ENCODE measurements around the gene MEIOB.

The MEIOB gene

DNA sequence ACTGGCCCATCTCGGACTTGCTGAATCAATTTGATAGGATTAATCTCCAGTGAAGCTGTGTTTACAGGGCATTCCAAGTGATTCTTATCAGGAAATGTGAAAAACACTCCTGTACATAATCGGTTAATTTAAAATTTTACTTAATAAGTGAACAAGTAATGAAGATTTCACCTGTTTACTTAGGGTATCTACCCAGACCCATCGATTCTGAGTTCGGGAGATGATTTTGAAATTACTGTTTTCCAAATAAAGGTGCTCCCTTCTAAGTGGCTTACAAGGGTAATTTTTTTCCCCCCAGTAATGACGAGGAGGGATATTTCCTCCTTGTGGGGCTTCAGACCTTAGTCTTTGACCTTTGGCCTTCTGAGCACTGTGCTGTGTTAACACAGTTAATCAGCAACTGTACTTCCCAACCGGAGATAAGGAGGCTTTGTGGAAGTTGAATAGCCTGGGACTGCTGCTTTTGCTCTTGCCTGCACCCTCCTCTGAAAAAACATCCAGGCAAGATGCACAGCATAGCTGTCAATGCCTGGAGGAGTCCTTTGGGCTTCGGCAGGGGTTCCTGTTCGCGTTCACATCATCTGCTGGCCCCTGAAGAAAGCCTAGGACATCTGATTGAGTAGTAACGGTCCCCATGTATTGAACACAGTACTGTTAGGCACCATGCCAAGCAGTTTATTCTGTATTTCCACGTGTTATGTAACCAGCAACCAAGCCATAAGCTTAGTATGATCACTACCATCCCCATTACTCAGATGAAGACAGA is 43.1 kb downstream of the MEIOB start:
- peak; percentile 39 for DNase-seq (ENCODE audit: low spot score)

DNA sequence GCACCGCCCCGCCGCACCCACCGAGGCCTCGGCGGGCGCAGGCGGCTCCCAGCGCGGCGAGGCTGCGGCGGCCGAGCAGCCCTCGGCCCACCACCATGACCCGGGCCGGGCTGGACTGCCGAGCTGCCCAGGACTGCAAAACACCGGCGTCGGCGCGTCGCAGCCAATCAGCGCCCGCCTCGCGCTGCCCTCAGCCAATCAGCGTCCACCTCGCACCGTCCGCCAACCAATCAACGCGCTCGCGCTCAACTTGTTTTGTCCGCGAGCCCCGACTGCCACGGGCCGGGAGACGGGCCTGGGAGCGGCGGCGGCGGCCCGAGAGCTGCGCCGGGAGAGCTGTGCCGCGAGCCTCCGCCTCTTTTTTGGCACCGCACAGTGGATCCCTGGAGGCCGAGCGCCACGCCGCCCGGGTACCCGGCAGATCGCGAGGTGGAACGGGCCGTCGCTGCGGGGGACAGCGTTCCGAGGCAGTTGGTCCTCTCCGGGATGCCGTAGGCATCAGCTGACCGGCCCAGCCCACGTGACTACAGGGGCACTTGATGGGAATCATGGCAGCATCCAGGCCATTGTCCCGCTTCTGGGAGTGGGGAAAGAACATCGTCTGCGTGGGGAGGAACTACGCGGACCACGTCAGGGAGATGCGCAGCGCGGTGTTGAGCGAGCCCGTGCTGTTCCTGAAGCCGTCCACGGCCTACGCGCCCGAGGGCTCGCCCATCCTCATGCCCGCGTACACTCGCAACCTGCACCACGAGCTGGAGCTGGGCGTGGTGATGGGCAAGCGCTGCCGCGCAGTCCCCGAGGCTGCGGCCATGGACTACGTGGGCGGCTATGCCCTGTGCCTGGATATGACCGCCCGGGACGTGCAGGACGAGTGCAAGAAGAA is 45.0 kb downstream of the MEIOB start, which contains the start of the genes FAHD1 and HAGH:
TSS of gene FAHD1 (plus strand) at position 516 of the 883 bp plus-strand sequence. CDS start at position 549, 33 bp downstream.
TSS of gene HAGH (minus strand) at position 135 of the 883 bp plus-strand sequence. CDS start at position 97, 38 bp downstream.
- peak; percentile 95 for DNase-seq (ENCODE audit: low spot score)

DNA sequence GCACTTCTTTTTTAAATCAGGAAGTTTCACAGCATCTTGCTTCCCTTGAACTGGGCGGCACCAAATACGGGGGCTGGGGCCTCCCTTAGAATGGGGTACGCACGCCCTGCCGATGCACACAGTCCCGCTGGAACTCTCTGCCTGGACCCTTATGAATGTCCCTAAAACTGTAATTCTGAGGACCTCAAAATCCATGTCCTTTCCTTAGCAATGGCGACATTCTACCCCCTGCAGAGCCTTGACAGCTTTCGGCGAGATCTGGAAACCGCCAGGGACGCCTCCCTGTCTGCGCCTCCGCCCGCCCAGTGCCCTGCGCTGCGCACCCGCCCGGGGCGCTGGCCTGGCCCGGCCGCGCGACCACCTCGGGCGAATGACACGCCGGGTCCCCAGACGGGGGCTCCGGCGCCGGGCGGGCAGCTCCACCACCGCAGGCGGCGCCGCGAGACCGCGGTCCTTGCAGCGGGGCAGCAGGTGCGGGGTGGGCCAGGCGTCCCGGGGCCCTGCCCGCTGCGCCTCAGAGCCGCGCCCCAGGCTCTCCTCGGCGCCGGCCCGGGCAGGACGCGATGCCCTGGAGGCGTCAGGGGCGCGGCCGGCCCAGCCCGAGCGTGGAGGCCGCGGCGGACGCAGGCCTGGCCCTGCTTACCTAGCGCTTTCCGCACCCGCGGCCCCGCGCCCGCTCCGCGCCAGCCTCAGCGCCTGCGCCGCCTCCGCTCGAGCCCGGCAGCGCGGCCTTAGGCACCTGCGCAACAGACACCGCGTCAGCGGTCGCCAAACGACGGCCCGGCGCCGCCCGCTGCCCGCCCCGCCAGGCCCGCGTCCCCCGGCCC is 45.9 kb downstream of the MEIOB start:
- DNase-seq (ENCODE audit: low spot score) = peak; percentile 79

DNA sequence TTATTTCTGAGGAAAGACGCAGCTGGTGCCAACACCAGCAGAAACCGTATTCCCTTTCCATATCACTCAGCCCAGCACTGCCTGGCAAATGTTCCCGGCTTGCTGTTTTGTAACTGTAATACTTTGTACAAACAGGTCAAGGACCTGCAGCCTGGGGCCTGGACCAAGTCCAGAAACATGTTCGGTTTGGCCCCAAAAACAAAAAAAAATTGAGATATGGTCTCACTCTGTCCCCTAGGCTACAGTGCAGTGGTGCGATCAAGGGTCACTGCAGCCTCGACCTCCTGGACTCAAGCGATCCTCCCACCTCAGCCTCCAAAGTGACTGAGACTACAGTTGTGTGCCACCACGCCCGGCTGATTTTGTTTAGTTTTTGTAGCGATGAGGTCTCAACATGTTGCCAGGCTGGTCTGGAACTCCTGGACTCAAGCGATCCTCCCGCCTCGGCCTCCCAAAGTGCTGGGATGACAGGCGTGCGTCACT is 46.5 kb downstream of the MEIOB start:
- DNase-seq (ENCODE audit: low spot score) = no peak

DNA sequence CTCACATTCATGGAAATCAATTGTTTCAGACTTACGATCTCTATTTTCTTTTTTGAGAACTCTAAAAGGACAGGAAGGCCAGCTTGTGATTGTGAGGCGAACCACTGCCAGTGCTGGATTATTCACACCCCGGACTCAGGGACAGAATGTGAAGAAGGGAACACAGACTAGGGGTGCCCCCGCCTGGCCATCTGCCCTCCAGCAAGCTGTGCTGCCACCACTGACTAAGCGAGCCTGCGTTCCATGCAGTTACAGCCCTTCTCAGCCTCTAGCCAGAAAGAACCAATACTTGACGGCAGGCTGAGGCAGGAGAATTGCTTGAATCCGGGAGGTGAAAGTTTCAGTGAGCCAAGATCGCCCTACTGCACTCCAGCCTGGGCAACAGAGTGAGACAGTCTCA is 48.1 kb downstream of the MEIOB start:
- DNase-seq (ENCODE audit: low spot score) = peak; percentile 76

DNA sequence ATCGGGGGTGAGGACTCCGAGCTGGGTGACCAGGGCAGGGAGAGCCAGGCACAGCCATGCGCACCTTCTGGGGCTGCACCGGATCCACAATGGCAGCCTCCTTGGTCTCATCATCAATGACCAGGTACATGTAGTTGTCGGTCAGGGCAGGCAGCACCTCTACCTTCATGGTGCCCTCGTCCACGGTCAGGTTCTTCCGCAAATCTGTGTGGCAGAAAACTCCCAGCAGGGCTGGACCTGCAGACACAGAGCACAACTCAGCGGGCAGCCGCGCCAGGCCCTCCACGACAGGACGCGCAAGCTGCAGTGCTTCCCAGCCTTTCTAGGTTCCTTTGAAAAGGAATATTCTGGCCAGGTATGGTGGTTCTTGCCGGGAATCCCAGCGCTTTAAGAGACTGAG is 49.2 kb downstream of the MEIOB start:
- no peak for DNase-seq (ENCODE audit: low spot score)

DNA sequence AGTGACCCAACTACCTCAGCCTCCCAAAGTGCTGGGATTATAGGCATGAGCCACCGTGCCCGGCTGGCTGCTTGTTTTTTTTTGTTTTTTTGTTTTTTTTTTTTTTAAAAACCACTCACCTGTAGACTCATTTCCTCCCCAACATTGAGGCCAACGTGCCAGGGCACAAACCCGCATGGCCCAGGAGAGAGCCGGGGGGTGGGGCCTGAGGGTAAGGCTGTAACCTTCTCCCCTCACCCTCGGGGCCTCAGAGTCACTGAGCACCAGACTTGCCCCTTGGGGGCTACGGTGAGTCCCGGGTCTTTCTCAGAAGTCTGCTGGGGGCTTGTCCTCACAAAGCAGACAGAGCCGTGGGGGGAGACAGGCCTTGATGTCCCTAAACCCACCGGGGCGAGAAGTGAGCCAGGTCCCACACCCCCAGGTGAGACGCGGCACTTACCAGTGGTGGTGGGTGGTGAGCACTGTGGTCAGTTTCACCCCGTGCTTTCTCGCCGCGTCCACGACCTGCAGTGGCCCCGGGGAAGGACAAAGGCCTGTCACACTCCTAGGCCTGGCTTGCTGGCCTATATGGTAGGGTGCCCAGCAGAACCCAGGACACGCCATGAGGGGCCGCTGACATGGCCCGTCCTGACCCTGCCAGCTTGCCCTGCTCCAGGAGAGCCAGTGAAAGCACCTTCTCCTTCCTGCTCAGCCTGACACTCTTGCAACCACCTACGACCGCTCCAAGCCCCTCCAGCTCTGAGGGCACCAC is 49.9 kb downstream of the MEIOB start:
- DNase-seq (ENCODE audit: low spot score) = peak; percentile 26

DNA sequence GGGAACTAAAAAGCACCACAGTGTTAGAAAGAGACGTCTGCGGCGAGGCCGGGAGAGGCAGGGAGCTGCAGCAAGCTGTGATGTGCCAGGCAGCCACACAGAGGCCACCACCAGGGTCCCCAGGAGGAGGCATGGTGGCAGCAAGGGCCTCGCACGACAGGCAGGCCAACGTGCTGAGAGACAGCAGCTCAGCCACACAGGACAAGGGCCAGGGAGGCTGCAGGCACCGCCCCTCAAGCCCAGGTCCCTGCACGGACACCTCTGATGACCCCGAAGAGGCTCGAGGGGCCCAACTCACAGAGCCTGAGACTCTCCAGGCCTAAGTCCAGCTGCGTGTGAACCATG is 51.0 kb downstream of the MEIOB start:
- no peak for DNase-seq (ENCODE audit: low spot score)

DNA sequence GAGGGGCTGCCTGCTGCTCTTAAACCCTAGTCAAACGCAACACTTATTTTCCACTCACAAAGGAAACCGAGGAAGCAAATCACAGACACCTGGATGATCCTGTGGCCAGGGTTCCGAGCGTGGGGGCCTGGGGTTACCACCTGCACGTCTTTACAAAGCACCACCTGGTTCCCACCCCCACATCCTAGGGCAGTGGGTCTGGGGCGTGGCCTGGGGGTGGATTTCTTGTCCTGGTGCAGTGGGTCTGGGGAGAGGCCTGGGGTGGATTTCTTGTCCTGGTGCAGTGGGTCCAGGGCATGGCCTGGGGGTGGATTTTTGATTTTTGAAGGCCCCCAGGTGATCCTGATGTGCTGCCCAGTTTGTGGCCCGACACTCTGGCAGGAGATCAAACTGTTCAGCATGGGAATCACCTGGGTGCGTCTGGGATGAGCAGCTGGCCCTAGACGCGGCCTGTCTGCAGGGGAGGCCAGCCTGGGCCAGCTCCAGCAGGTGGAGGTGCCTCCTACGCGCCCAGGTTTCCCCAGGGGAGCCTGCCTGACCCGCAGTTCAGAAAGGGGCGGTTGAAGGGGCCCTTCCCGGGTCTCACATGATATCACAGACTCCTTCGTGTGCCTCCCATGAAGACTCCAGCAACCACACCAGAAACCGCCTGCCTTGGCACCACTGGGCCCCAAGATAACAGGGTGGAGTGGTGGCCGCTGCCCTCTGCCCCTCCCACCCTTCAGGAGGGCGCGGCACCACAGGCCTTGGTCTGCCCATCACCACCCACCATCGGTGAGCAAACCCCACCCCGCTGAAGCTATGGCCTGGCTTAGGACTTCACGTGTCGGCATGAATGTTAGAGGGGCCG is 51.6 kb downstream of the MEIOB start:
- no peak for DNase-seq (ENCODE audit: low spot score)

DNA sequence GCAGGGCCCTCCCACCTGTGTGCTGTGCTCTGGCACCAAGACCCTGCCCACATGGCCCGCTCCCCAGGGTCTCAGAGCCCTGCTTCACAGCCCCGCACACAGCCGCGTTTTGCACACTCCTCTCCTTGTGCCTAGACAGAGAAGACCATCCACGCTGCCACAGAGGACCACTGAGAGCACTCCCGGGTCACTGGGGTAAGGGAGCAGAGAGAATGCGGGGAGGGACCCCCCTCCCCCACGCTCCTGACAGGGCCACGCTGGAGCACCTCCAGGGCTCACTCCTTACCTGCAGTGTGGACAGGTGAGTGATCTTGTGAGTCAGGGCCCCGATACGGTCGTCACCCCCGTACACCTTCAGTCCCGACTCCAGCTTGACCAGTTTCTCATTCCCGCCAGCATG is 52.4 kb downstream of the MEIOB start:
- no peak for DNase-seq (ENCODE audit: low spot score)

DNA sequence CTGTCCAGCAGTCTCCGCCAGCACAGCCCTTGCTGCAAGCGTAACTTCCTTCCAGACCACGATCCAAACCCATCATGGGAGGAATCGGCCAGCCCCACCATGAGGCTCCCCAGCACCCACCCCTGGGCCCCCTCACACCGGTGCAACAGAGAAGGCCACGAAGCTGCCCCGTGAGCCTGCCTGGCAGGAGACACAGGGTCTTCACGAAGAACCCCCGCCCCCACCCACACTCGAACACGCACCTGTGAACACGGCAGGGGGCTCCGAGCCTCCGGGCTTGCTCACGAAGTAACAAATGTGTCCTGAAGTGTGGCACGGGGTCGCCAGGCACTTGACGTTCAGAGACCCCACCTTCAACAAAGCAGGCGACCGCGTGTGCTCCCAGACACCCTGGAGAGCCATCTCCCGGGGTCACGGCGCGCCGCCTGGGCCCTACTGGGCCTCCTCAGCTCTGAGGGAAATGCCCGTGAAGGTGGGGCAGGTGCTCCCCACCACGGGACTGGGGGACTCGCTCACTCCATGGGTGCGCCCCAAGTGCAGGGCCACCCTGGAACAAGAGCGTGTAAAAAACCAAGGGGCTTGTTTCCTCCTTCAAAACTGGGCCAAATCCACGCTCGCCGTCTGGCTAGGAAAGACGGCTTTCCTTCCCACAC is 53.0 kb downstream of the MEIOB start:
- DNase-seq (ENCODE audit: low spot score) = no peak

DNA sequence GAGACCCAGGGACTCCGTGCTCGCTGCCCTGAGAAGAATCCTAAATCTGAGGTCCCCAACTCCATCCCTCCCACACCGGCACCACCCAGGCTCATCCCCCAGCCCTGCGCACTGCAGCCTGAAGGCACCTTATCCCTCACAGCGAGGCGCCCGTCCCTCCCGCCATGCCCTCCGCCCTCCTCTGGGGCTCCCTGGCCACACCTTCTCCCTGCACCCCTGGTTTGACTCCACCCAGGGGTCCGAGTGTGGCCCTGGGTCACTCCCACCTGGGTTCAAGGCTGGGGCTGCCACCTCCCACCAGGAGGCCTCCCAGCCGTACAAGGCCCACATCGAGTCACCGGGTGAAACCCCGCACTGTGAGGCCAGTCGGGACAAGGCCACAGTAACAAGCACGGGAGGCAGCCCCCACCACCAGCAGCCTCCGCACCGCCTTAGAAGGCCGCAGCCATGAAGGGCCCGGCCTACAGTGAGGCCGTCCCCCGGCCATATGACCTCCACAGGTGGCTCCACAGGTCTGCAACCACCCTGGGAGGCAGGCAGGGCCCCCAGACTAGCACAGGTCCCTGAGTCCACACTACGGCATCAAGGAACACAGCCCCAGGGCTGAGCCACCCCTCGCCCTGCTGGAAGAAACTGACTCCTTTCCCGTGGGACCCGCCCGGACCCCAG is 53.6 kb downstream of the MEIOB start:
- DNase-seq (ENCODE audit: low spot score) = no peak

DNA sequence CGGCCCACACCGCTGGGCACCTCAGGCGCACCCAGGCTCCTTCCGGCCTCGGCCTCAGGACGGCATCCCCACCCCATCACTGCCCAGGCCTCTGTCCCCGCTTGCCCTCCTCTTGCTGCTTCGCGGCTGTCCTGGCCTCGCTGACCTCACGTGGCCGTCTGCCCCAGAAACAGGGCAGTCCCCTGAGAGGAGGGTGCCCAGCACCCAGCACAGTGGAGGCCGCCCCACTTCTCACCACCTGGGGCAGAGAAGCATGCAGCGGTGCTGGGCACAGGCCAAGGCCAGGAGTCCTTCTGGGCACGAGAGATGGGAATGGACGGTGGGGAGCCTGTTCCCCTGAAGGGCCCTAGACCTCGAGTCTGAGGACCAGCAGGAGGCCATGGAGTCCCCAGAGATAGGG is 54.2 kb downstream of the MEIOB start:
- no peak for DNase-seq (ENCODE audit: low spot score)

DNA sequence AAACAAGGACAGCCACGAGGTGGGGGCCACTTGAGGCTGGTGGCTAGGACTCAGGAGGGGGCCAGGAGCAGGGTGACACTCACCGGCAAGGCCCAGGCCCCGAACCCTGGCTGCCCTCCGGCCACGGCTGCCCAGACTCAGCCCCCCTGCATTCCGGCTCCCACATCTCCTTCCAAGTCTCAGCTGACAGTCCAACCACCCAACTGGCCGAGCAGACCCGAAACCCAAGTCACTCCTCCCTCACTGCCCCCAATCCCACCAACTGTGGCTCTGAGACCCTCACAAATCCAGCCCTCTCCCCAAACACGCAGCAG is 54.7 kb downstream of the MEIOB start:
- DNase-seq (ENCODE audit: low spot score) = no peak

DNA sequence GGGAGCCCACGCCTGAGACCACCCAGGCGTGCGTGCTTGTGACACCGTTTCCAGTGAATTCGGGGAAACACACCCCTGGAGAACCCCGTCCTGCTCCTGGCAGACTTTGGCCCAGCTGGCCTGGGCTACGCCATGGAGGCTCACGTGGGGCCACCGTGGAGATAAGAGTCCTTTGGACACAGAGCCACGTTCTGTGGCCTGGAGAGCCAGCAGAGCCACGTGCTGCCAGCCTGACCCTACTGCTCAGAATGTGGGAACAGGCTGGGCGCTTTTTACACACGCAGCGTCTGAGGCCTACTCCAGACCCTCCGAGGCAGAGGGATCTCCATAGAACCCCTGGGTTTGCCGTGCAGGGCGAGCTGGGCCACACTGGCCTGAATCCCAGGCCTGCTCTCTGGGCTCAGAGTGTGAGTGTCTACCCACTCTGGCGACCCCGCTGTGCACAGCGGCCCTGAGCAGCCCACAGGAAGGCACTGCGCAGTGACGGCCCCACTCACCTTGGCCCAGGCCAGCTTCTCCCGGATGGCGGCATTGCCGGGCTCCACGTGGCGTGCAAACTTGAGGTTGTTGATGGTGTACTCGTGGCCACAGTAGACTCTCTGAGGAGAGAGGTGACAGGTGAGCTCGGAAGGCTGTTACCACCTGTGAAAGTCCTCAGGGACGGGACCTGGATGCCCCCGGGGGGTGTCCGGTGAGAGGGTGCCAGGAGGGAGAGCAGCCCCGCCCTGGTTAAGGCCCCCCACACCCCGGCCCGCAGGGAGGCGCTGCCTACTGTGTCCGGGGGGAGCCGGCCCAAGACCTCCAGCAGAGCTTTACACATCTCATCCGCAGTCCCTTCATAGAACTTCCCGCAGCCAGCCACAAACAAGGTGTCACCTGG is 55.3 kb downstream of the MEIOB start:
- DNase-seq (ENCODE audit: low spot score) = no peak

DNA sequence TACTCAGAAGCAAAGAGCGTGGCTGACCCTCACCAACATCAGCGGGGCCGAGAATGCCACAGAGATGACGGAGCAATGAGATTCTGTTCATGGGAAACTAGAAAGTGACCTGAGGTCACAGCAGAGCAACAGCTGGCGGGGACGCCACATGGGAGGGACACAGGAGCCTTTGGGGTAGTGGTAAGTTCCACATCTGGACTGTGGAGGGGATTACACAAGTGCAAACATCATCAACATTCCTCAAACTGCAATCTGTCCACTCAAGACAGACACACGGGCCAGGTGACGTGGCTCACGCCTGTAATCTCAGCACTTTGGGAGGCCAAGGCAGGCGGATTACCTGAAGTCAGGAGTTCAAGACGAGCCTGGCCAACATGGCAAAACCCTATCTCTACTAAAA is 56.5 kb downstream of the MEIOB start:
- no peak for DNase-seq (ENCODE audit: low spot score)

DNA sequence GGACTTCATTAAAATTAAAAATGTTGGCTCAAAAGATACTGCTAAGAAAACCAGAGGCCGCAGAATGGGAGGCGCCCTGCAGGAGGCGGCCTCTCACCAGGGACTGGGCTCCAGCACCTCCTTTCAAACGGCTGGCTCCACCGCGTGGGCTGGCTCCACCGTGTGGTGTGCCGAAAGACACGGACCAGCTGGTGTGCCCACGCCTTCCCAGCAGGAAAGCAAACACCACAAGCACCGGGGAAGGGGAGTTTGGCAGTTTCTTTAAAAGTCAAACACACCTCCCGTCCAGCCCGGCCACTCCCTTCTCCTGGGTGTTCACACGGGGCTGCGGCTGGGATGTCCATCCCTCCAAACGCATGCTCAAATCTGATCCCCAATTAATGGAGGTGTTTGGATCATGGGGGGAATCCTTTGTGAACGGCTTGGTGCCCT is 59.2 kb downstream of the MEIOB start:
- peak; percentile 58 for DNase-seq (ENCODE audit: low spot score)

DNA sequence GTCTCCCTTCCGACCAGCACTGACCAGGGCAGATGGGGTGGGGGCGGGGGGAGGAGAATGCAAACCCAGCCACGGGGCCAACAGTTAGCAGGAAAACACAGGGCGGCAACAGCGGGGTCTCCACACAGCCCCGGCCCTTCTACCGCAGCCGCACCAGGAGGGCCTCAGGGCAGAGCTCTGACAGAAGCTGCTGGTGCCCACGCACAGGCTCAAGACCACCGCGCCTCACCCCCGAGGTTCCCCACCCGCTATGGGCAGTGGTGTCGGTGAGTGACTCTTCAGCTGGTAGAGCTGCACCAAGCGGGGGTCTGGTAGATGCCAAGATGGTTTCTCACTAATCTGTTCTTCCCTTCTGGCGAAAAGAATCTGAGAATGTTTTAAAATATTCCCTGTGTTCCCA is 61.4 kb downstream of the MEIOB start:
- no peak for DNase-seq (ENCODE audit: low spot score)
